ENCODE measurements around the gene S100P. TPM values are rescaled to one million over a fixed set of nuclear protein-coding genes. Genes with fewer than 3 reads are reported as not detected.

Gene S100P
- total RNA-seq, 1 experiment from 2014 or later = 365 TPM

DNA sequence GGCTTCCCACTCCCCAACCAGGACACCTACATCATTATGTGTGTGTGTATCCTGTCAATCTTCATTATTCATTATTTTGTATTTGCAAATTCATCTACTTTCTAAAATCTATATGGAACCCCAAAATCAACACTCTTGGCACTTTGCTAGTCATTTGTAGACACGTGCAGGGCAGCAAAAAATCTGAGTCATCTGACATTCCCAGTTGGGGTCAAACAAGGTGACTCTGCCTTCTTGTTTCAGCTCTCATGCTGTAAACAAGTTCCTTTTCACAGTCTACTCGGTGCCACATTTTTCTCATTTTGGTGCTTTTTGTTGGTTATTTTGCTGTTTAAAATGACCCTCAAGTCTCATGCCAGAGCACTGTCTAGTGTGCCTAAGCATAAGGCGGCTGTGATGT, 10.1 kb downstream of the S100P start:
- peaks cover 9% of the 10 kb centered on the region for H3K9me3 Mint-ChIP-seq (ENCODE audit: low read depth, unreplicated experiment)
- CTCF ChIA-PET = no interaction called here
- peak overlapping the region; percentile 20 for H3K27ac Mint-ChIP-seq (ENCODE audit: unreplicated experiment)
- H3K4me3 Mint-ChIP-seq (ENCODE audit: low read depth, unreplicated experiment) = no peak overlapping the region
- DNase-seq = no peak
- no peaks in the 10 kb centered on the region for H3K27me3 Mint-ChIP-seq (ENCODE audit: unreplicated experiment)
- BruUV-seq (replicated peaks) = no TSS peak
- TF ChIP-seq, protein P1, sequence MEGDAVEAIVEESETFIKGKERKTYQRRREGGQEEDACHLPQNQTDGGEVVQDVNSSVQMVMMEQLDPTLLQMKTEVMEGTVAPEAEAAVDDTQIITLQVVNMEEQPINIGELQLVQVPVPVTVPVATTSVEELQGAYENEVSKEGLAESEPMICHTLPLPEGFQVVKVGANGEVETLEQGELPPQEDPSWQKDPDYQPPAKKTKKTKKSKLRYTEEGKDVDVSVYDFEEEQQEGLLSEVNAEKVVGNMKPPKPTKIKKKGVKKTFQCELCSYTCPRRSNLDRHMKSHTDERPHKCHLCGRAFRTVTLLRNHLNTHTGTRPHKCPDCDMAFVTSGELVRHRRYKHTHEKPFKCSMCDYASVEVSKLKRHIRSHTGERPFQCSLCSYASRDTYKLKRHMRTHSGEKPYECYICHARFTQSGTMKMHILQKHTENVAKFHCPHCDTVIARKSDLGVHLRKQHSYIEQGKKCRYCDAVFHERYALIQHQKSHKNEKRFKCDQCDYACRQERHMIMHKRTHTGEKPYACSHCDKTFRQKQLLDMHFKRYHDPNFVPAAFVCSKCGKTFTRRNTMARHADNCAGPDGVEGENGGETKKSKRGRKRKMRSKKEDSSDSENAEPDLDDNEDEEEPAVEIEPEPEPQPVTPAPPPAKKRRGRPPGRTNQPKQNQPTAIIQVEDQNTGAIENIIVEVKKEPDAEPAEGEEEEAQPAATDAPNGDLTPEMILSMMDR (IDR thresholded peaks at IDR 0.05; ENCODE audit: unreplicated experiment) = no peak
- peaks cover 27% of the 10 kb centered on the region for H3K36me3 Mint-ChIP-seq (ENCODE audit: insufficient read depth, unreplicated experiment)
- H3K4me1 Mint-ChIP-seq (ENCODE audit: low read depth, unreplicated experiment) = peaks cover 28% of the 10 kb centered on the region
- intact Hi-C loops (cut with micrococcal nuclease; ENCODE audit: unreplicated experiment) = no loop called here

DNA sequence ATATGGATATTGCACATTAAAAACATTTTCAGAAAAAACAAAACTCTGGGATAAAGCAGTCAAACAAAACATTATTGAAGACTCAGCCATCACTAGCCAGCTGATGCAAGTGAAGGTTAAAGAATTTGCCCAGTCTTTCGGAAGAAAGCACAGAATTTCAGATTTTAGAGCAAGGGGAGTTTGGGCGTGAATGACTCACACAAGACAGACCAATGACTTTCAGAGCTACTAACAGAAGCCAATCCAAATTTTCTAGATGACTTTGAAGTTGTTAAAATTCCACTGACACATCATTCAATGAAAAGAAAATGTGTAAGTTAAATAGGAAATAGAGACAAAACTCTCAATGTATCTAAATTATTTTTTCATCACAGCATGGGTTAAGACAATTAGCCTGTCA, 12.0 kb downstream of the S100P start:
- Mint-ChIP-seq H3K4me1 (ENCODE audit: low read depth, unreplicated experiment) (peaks cover 32% of the 10 kb centered on the region), H3K36me3 (ENCODE audit: insufficient read depth, unreplicated experiment) (peaks cover 46% of the 10 kb centered on the region), H3K9me3 (ENCODE audit: low read depth, unreplicated experiment) (peaks cover 9% of the 10 kb centered on the region), H3K4me3 (ENCODE audit: low read depth, unreplicated experiment) (no peak overlapping the region), H3K27me3 (ENCODE audit: unreplicated experiment) (no peaks in the 10 kb centered on the region), H3K27ac (ENCODE audit: unreplicated experiment) (no peak overlapping the region)
- CTCF ChIA-PET = no interaction called here
- no TSS peak for BruUV-seq (replicated peaks)
- intact Hi-C loops (cut with micrococcal nuclease; ENCODE audit: unreplicated experiment) = no loop called here
- DNase-seq = no peak
- TF ChIP-seq, protein P1 (IDR thresholded peaks at IDR 0.05; ENCODE audit: unreplicated experiment) = no peak

DNA sequence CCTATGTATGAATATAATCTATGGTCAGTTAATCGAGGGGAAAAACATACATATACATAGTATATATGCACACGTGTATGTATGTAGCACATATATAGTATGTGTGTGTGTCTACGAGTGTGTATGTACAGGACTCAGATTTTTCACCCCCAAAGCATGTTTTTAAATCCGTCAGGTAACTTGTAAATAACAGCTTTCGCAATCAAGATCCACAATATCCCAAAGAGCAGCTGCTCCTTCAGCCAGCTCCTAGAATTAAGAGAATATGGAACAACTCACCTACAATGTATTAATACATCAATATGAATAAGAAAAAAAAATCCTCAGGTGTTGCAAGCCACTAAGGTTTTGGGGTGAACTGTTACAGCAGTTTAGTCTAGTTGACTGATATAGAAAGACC, 12.5 kb downstream of the S100P start:
- TF ChIP-seq, protein P1 (IDR thresholded peaks at IDR 0.05; ENCODE audit: unreplicated experiment) = no peak
- Mint-ChIP-seq H3K27me3 (ENCODE audit: unreplicated experiment) (no peaks in the 10 kb centered on the region), H3K36me3 (ENCODE audit: insufficient read depth, unreplicated experiment) (peaks cover 47% of the 10 kb centered on the region), H3K4me3 (ENCODE audit: low read depth, unreplicated experiment) (no peak overlapping the region), H3K27ac (ENCODE audit: unreplicated experiment) (no peak overlapping the region), H3K9me3 (ENCODE audit: low read depth, unreplicated experiment) (peaks cover 11% of the 10 kb centered on the region), H3K4me1 (ENCODE audit: low read depth, unreplicated experiment) (peaks cover 37% of the 10 kb centered on the region)
- DNase-seq = no peak
- BruUV-seq (replicated peaks) = no TSS peak
- intact Hi-C loops (cut with micrococcal nuclease; ENCODE audit: unreplicated experiment) = no loop called here
- CTCF ChIA-PET = no interaction called here

DNA sequence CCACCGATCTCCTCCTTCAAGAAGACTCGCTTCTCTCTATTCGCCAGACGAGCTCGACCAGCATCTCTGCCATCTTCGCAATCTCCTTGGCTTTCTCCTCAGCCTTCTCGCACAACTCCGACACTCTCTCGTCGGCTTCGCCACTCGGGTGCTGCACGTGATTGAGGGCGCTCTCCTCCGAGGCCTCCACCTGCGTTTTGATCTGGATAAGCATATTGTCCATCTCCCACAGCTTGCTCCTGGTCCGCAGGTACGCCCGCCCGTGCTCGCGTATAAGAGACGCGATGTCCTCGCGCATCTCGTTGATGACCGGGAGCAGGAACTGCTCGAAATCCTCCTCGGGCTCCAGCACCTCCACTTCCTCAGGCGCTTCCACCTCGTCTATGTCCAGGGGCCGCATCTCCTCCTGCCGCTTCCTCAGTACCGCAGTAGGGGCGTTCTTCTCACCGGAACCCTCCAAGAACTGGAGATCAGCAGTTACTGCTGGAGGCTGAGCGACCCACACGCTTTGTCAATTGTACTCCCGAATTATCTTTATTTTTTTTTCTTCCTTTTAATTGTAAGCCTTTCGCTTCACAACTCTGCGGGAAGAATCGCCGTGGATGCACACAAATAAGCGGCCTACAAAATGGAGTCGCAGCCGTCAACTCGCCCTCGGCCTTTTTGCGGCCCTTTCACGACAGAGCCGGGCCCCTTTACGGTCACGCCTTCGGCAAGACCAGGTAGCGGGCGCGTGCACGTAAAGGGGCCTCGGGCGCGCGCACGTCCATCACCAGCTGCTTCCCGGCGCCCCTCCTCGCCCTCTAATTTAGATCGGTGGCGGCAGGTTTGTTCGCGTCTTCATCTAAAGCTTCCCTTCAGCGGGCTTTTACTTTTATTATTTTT, 15.8 kb downstream of the S100P start, which contains the start of gene MRFAP1L1:
MRFAP1L1 (minus strand) TSS at position 636 of the 885 bp plus-strand sequence; CDS start at position 400, 236 bp downstream.
- Mint-ChIP-seq H3K4me1 (ENCODE audit: low read depth, unreplicated experiment) (peaks cover 37% of the 10 kb centered on the region), H3K9me3 (ENCODE audit: low read depth, unreplicated experiment) (peaks cover 5% of the 10 kb centered on the region), H3K4me3 (ENCODE audit: low read depth, unreplicated experiment) (peak within 1 kb of the TSS; percentile 93), H3K27me3 (ENCODE audit: unreplicated experiment) (no peaks in the 10 kb centered on the region), H3K36me3 (ENCODE audit: insufficient read depth, unreplicated experiment) (peaks cover 36% of the 10 kb centered on the region), H3K27ac (ENCODE audit: unreplicated experiment) (peak within 1 kb of the TSS; percentile 79)
- TF ChIP-seq, protein P1 (IDR thresholded peaks at IDR 0.05; ENCODE audit: unreplicated experiment) = no peak
- intact Hi-C loops (cut with micrococcal nuclease; ENCODE audit: unreplicated experiment) = no loop called here
- DNase-seq = peak; percentile 92
- BruUV-seq (replicated peaks) = TSS peak; percentile 85
- CTCF ChIA-PET = interaction anchor here (0.7 to 1.0 kb wide), 3 partner anchors 35 to 289 kb away, joined by 3 read pairs; no protein-coding TSS in a partner anchor

Data from Calu3 (cell line).